Stimulated activated CD8-positive, alpha-beta memory T cell treated with anti-CD3 and anti-CD28 coated beads, Interleukin-7, amount 100 ng/mL, for 48 hours (primary cell): ENCODE results near the gene NCAPH2.
"Not testable (repeated sequence)": the region's sequence is repeated elsewhere in the genome, so short reads cannot be mapped to it uniquely, and the experiment has no call there.

Source experiments
- DNase-seq, 2 donors: peaks; one replicate each; pipeline ENCODE4 v3.0.0-alpha.2; 2020; ENCODE audit warnings: low read depth in 1 of 2; ENCODE audit errors: extremely low read depth in 1 of 2

Gene NCAPH2

GRCh38 chr22:50528682-50529415 is 20.8 kb downstream of the NCAPH2 start:
- no peak for DNase-seq

GRCh38 chr22:50529416-50529896 is 21.4 kb downstream of the NCAPH2 start:
- no peak for DNase-seq

- no peak for DNase-seq
Observed at GRCh38 chr22:50529897-50530579, 22.0 kb downstream of the NCAPH2 start, which contains the start of gene TYMP. Gene TYMP, minus strand, starts transcription at chr22:50530012. Its CDS starts 303 bp downstream, at chr22:50529709.

- no peak for DNase-seq
Observed at GRCh38 chr22:50530580-50530876, 22.5 kb downstream of the NCAPH2 start.

- peak; percentile 74 to 87 for DNase-seq
Observed at GRCh38 chr22:50530877-50531545, 23.0 kb downstream of the NCAPH2 start.

- no peak for DNase-seq
Observed at GRCh38 chr22:50531546-50531961, 23.5 kb downstream of the NCAPH2 start.

- no peak for DNase-seq
Observed at GRCh38 chr22:50531962-50532674, 24.1 kb downstream of the NCAPH2 start.

- DNase-seq, result no peak
Observed at GRCh38 chr22:50532824-50533796, 25.1 kb downstream of the NCAPH2 start.

- DNase-seq, result not testable (repeated sequence)
Observed at GRCh38 chr22:50533856-50534711, 26.1 kb downstream of the NCAPH2 start.

GRCh38 chr22:50535113-50535512 is 27.1 kb downstream of the NCAPH2 start:
- DNase-seq, result no peak

- no peak for DNase-seq
Observed at GRCh38 chr22:50536226-50536625, 28.2 kb downstream of the NCAPH2 start.

- no peak for DNase-seq
Observed at GRCh38 chr22:50537765-50538164, 29.7 kb downstream of the NCAPH2 start.

- DNase-seq, result no peak
Observed at GRCh38 chr22:50540381-50540780, 32.4 kb downstream of the NCAPH2 start.

GRCh38 chr22:50541667-50542026 is 33.6 kb downstream of the NCAPH2 start:
- DNase-seq, result not testable (repeated sequence)

- DNase-seq, result no peak
Observed at GRCh38 chr22:50542416-50542927, 34.4 kb downstream of the NCAPH2 start.

- peak; percentile 73 to 84 for DNase-seq
Observed at GRCh38 chr22:50544078-50544745, 36.2 kb downstream of the NCAPH2 start.

GRCh38 chr22:50544746-50545253 is 36.8 kb downstream of the NCAPH2 start:
- no peak for DNase-seq
